Prostate gland (tissue), 2 donors: ENCODE measurements around the gene CHSY1. TPM values are rescaled to one million over a fixed set of nuclear protein-coding genes. Genes with fewer than 3 reads are reported as not detected.
A peak's percentile ranks its signal among the peaks of the same experiment; 100 is the strongest.

ENCODE experiments used
- DNase-seq: peaks from one replicate; pipeline ENCODE4 v3.0.0-alpha.2; 2019; ENCODE audit warnings: low spot score
- H3K27ac ChIP-seq, 2 donors: fragments of 200-600 bp; sonication (generic); 2 replicates each; pipeline ENCODE4 v1.5.1; 2017 to 2019
- H3K27me3 ChIP-seq: fragments of 200-600 bp; sonication (generic); replicated peaks from 2 replicates; pipeline ENCODE4 v1.5.1; 2019; ENCODE audit not compliant: insufficient read depth
- H3K36me3 ChIP-seq, 2 donors: fragments of 200-600 bp; sonication (generic); 1 replicate in 1 of 2; 2 replicates in 1 of 2; pipeline versions ENCODE4 v1.5.1 to v1.8.1; 2017 to 2019
- H3K4me1 ChIP-seq: fragments of 200-600 bp; sonication (generic); replicated peaks from 2 replicates; pipeline ENCODE4 v1.5.1; 2019
- H3K4me3 ChIP-seq, 2 donors: fragments of 200-600 bp; sonication (generic); 2 replicates each; pipeline ENCODE4 v1.5.1; 2017 to 2019
- H3K9me3 ChIP-seq: fragments of 200-600 bp; sonication (generic); 2 replicates; pipeline ENCODE4 v1.5.1; 2017
- POLR2A ChIP-seq: fragments of 450-650 bp; IDR thresholded peaks from one replicate; pipeline ENCODE4 v1.6.1; 2016; ENCODE audit warnings: antibody characterized with exemption, mild to moderate bottlenecking
- POLR2AphosphoS5 ChIP-seq: sonication (generic); formaldehyde crosslinking; IDR thresholded peaks from one replicate; pipeline ENCODE4 v1.6.1; 2017; ENCODE audit warnings: antibody characterized with exemption
- WGBS: methylation state at CpG from one replicate; pipeline ENCODE4 v1.1.5; 2018; 5-methylcytosine and 5-hydroxymethylcytosine counted together
- intact Hi-C: fragments of 100-400 bp; cut with DNase I; formaldehyde crosslinking; loops from one replicate; pipeline ENCODE4 v1.14.2; 2022
- total RNA-seq, 2 donors: library from RNA; depleted of rRNA; stranded (reverse); fragments of >200 nt; gene quantifications; one replicate each; pipeline ENCODE4 v1.1.0, GENCODE V29; 2016
- TF ChIP-seq, protein P1 (sequence below), 4 experiments: fragments of 200-600 bp in 2 of 4; fragments of 450-650 bp in 2 of 4; sonication (generic) in 2 of 4; IDR thresholded peaks; 1 replicate in 3 of 4; 2 replicates in 1 of 4; pipeline ENCODE4 v1.5.1; 2016 to 2019; ENCODE audit warnings: antibody characterized with exemption in 4 of 4, mild to moderate bottlenecking in 2 of 4, moderate library complexity in 2 of 4

Gene CHSY1
- total RNA-seq, 2 donors from 2014 or later: 30.4 to 46.4 TPM

DNA sequence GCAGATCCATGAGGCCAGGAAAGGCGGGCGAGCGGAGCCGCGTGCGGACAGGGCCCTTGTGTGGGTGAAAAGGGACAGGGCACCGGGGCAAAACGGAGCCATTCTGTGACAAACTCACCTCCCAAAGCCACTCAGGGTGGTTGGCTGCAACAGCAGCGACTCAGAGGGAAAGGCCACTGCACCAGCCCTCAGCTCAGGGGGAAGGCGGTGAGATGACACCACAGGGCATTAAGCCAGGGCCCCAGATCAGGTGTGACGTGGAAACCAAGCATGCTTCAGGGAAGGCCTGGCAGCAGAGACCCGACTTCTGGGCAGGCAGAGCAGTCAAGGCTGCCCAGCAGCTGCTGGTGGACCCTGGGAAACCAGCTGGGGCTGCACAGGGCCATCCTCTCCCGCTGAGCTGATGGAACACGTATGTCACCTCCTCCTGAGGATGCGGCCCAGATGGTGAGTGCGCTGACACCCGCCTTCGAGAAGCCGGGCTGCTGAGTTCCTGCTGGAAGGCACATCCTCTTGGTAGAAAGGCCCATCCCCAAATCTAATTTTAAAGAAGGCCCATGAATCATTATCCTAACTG is 82.3 kb downstream of the CHSY1 start:
- intact Hi-C loops: no loop called here
- H3K27me3 ChIP-seq: no peaks in the 10 kb centered on the region
- no peak for TF ChIP-seq POLR2AphosphoS5
- TF ChIP-seq POLR2A: no peak
- TF ChIP-seq, protein P1, sequence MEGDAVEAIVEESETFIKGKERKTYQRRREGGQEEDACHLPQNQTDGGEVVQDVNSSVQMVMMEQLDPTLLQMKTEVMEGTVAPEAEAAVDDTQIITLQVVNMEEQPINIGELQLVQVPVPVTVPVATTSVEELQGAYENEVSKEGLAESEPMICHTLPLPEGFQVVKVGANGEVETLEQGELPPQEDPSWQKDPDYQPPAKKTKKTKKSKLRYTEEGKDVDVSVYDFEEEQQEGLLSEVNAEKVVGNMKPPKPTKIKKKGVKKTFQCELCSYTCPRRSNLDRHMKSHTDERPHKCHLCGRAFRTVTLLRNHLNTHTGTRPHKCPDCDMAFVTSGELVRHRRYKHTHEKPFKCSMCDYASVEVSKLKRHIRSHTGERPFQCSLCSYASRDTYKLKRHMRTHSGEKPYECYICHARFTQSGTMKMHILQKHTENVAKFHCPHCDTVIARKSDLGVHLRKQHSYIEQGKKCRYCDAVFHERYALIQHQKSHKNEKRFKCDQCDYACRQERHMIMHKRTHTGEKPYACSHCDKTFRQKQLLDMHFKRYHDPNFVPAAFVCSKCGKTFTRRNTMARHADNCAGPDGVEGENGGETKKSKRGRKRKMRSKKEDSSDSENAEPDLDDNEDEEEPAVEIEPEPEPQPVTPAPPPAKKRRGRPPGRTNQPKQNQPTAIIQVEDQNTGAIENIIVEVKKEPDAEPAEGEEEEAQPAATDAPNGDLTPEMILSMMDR (IDR thresholded peaks at IDR 0.05): no peak
- H3K9me3 ChIP-seq: no peaks in the 10 kb centered on the region
- H3K27ac ChIP-seq: peak overlapping the region in 1 of 2 donors; percentile 86
- no peak for DNase-seq
- WGBS: 81% methylated on average over 19 of the region's 19 CpGs
- no peaks in the 10 kb centered on the region for H3K36me3 ChIP-seq
- peaks cover 3% of the 10 kb centered on the region for H3K4me1 ChIP-seq
- no peak overlapping the region for H3K4me3 ChIP-seq

DNA sequence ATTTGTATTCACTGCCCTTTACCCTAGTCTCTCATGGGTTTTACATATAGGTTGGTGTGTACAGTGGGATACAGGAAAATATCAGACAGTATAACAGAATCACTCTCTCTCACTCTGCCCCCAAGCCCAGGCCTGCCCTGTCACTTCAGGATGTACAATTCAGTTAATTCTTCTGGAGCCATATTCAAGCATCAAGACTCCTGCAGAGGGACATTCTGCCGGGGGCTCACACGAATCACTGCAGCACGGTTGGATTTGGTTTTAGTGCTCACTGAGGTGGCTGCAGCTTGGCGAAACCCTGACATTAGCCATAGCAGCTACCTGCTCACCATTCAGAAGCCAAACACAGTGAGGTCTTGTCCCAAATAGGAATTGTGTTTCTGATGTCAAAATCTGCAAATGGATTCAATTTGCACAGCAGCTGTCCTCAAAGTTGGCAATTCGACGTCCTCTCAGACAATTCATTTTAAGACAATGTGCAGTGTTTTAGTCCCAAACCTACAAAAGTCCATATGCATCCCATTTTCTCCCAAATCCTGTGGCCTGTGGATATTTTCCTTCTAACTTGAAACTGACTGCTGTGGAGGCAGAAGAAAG is 82.9 kb downstream of the CHSY1 start:
- Histone ChIP-seq H3K36me3 (no peaks in the 10 kb centered on the region), H3K4me1 (peaks cover 3% of the 10 kb centered on the region), H3K9me3 (no peaks in the 10 kb centered on the region), H3K27me3 (no peaks in the 10 kb centered on the region), H3K4me3 (no peak overlapping the region), H3K27ac (peak overlapping the region; percentile 82 to 86)
- WGBS: 62% methylated on average over 6 of the region's 6 CpGs
- intact Hi-C loops: no loop called here
- TF ChIP-seq, protein P1 (IDR thresholded peaks at IDR 0.05): no peak
- no peak for DNase-seq

DNA sequence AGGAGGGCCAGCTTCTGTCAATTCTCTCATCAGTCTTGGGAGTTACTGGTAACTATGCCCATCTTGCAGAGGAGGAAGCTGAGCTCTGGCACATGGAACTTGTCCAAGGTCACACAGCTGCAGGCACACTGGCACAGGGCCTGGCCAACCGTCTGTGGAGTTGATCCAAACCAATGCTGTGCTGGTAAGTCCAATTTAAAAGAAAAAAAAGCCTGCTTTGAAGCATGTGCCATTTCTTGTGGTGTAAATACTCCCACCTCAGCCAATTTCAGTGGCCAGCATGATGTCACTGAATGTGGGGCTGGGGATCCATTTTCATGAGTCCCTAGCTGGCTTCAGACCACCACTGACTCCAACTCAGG is 83.4 kb downstream of the CHSY1 start:
- WGBS: 37% methylated on average over 1 of the region's 1 CpG
- intact Hi-C loops: no loop called here
- Histone ChIP-seq H3K27me3 (no peaks in the 10 kb centered on the region), H3K36me3 (no peaks in the 10 kb centered on the region), H3K4me3 (no peak overlapping the region), H3K4me1 (peaks cover 3% of the 10 kb centered on the region), H3K9me3 (no peaks in the 10 kb centered on the region), H3K27ac (peak overlapping the region; percentile 82 to 86)
- no peak for DNase-seq
- no peak for TF ChIP-seq POLR2AphosphoS5
- no peak for TF ChIP-seq POLR2A
- TF ChIP-seq, protein P1 (IDR thresholded peaks at IDR 0.05): no peak

DNA sequence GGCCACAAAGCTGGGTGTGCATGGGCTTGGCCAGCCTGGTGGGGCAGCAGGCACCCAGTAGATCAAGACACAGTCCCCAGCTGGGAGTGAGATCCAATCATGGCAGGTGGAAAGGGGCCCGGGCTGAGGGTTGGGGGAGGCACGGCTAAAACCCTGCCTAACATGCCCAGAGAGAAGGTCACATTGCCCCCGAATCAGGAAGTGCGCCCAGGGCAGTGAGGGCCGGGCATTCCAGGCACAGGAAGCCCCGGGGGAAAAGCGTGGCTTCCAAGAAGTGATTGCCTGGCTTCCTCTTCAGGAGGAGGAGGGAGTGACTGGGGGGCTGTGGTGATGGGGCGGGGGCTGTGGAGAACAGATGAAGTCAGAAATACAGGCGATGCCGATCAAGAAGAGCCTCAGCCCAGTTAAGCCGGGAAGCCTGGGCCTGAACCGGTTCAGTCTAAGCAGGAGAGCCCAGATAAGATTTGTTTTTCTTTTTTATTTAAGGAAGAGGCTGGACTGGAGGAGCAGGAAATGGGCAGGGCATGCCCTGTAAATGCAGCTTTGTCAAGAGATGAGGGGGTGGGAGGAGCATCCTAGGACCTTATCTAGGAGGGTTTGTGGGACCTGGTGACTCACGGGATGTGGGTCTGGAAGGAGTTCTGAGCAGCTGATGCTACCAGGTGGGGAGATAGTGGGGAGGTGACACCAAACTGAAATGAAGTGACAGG is 83.9 kb downstream of the CHSY1 start:
- no peaks in the 10 kb centered on the region for H3K36me3 ChIP-seq
- peaks cover 3% of the 10 kb centered on the region for H3K4me1 ChIP-seq
- 24% methylated on average over 13 of the region's 13 CpGs for WGBS
- H3K9me3 ChIP-seq: no peaks in the 10 kb centered on the region
- no peak overlapping the region for H3K4me3 ChIP-seq
- no peaks in the 10 kb centered on the region for H3K27me3 ChIP-seq
- intact Hi-C loops: no loop called here
- DNase-seq: peak; percentile 80
- TF ChIP-seq POLR2AphosphoS5 (peak; percentile 82), POLR2A (no peak)
- TF ChIP-seq, protein P1 (IDR thresholded peaks at IDR 0.05): no peak
- H3K27ac ChIP-seq: peak overlapping the region; percentile 82 to 86

DNA sequence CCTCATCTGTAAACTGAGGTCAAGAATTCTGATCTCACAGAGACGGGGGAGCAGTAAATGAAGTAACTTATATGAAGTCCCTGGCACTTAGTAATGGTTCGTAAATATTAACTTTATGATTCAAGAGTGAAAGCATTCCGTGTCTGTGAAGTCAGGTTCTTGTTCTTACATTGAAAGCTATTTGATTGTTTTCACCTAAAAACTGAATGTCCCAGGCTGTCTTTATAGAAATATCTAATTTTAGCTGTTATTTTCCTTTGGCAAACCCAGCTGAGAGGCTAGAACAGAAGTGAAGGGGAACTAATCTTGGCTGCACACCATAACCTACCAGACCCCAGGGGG is 84.5 kb downstream of the CHSY1 start:
- DNase-seq: no peak
- 20% methylated on average over 3 of the region's 3 CpGs for WGBS
- Histone ChIP-seq H3K27me3 (no peaks in the 10 kb centered on the region), H3K36me3 (no peaks in the 10 kb centered on the region), H3K4me3 (no peak overlapping the region), H3K27ac (peak overlapping the region; percentile 82 to 86), H3K9me3 (no peaks in the 10 kb centered on the region), H3K4me1 (peaks cover 3% of the 10 kb centered on the region)
- TF ChIP-seq POLR2AphosphoS5: peak; percentile 11
- TF ChIP-seq, protein P1 (IDR thresholded peaks at IDR 0.05): no peak
- intact Hi-C loops: no loop called here
